Activated naive CD4-positive, alpha-beta T cell treated with anti-CD3 and anti-CD28 coated beads, Interleukin-2, amount 50 U/mL, for 72 hours (primary cell): ENCODE data around the gene LRTM2. TPM values are rescaled to one million over a fixed set of nuclear protein-coding genes. Genes with fewer than 3 reads are reported as not detected.
A peak's percentile ranks its signal among the peaks of the same experiment; 100 is the strongest.

Experiments used
- ATAC-seq, 2 donors: fragments of 150-1000 bp; cut with Tn5 transposase; 2 replicates each; pipeline ENCODE4 v1.10.0; 2021; ENCODE audit warnings: mild to moderate bottlenecking in 2 of 2, moderate library complexity in 2 of 2
- DNase-seq, 2 donors: peaks; one replicate each; pipeline ENCODE4 v3.0.0; 2021 to 2022; ENCODE audit warnings: low spot score in 2 of 2
- H3K27ac Mint-ChIP-seq, 2 donors: one replicate each; pipeline ENCODE4 v1.8.0; 2022; ENCODE audit warnings: mild to moderate bottlenecking in 2 of 2, mixed read lengths in 2 of 2
- H3K36me3 Mint-ChIP-seq, 2 donors: one replicate each; pipeline ENCODE4 v1.8.0; 2022; ENCODE audit warnings: mixed read lengths in 2 of 2
- H3K9me3 Mint-ChIP-seq, 2 donors: one replicate each; pipeline ENCODE4 v1.8.0; 2022; ENCODE audit warnings: mixed read lengths in 2 of 2
- total RNA-seq, 2 donors: library from RNA; stranded (reverse); gene quantifications; one replicate each; pipeline ENCODE4 v1.2.3, GENCODE V29; 2022

Gene LRTM2
- total RNA-seq, 2 donors from 2014 or later: not detected

DNA sequence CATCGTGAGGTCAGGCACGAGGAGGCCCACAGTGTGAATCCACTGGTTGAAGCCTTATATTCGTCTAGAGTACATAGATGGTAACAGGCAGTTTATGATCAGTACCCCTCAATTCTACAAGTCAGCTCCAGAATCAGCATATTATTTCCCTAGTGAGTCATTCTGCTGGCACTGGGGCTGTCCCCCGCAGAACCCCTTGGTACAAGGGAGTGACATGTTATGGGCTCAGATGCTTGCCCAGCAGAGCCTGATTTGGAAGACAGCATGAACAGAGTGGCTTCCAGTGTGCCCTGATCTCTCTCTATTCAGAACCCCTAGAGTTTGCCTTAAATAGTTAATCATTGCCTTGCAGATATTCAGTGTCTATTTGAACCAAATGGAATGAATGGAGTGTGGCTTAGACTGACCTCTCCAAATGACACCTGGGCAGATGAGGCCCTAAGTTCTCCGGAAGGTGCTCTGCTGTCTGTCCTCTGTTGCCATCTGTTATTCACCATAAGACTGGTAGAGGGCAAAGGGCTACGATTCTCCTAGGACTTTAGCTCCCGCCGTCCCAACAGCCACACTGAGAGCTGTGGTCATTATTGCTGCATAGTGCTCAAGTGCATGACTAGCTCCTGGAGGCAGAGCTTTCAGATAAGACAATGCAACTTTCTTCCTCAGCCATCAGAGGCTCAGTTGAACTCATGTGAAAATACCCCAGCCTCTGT is 57.0 kb downstream of the LRTM2 start:
- ATAC-seq (peak in 1 of 2 donors; percentile 72), DNase-seq (no peak)
- Mint-ChIP-seq H3K27ac (no peak overlapping the region), H3K36me3 (no peaks in the 10 kb centered on the region), H3K9me3 (no peaks in the 10 kb centered on the region)

DNA sequence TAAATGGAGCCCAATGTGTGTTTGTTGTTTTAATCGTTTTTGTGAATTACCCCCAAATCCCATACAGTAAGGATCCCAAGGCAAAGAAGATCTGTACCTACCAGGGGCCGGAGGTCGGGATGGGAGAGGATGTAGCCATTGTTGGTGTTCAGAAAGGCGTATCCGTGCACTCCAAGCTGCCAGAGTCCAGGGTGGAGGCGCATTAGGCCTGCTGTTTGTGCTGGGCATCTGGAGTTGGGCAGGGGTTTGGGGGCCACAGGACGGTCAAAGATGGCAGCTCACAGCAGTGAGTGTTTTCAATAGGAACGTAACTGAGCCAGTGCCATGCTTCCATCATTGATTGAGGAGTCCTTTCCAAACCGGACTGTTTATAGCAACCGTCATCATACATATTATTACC is 57.8 kb downstream of the LRTM2 start:
- ATAC-seq: no peak
- DNase-seq: no peak
- Mint-ChIP-seq H3K36me3 (no peaks in the 10 kb centered on the region), H3K27ac (no peak overlapping the region), H3K9me3 (no peaks in the 10 kb centered on the region)

GRCh38 chr12:1878695-1879094 is 58.3 kb downstream of the LRTM2 start:
- ATAC-seq (no peak), DNase-seq (no peak)
- Mint-ChIP-seq H3K27ac (no peak overlapping the region), H3K36me3 (no peaks in the 10 kb centered on the region), H3K9me3 (no peaks in the 10 kb centered on the region)

DNA sequence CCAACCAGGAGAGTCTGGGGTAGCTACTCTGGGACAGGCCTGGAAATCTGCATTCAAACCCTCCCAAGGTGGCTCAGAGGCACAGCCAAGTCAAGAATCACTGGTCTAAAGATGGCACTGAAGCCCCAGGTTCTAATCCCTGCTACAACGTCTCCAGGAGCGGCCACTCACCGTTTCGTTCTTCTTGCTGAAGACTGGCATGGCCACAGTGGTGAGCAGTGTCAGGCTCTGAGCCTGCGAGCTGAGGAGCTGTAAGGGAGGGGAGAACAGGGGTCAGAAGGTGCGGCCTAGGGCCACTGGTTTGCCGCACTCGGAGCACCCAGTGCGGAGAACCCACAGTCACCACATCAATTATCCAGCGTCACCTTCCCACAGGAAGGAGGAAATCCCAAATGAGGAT is 59.3 kb downstream of the LRTM2 start:
- Mint-ChIP-seq H3K27ac (no peak overlapping the region), H3K9me3 (no peaks in the 10 kb centered on the region), H3K36me3 (no peaks in the 10 kb centered on the region)
- ATAC-seq (no peak), DNase-seq (no peak)

DNA sequence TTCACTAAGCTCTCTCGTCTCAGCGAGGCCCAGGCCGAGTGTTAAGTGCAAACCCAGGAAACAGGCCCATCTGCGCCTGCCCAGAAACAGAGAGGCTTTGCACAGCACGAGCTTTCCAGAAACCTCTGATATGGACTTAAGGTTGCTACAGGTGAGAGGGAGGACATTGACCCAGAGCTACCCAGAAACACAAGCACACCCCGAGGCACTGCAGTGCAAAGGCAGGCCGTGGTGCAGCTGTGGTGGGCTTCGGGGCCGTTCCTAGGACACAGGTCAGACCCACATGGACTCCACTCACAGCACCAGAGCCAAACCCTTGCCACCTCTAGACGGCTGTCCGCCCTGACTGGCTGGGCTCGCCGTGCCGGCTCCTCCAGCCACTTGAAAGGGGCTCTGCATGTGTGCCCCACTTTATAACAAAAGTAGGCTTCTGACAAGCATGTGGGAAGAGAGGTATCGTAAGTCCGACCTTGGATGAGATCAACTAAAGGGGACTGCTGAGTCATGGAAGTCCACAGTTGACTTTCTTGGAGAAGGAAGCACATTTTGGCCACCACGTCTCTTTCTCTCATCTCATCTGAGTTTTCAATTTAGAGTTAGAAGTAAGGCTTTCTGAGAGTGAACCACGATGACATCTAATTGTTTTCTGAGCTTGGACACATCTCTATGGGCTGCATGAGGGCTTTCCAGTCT is 59.9 kb downstream of the LRTM2 start:
- Mint-ChIP-seq H3K27ac (peak overlapping the region in 1 of 2 donors; percentile 67), H3K36me3 (no peaks in the 10 kb centered on the region), H3K9me3 (no peaks in the 10 kb centered on the region)
- no peak for ATAC-seq
- DNase-seq: no peak

DNA sequence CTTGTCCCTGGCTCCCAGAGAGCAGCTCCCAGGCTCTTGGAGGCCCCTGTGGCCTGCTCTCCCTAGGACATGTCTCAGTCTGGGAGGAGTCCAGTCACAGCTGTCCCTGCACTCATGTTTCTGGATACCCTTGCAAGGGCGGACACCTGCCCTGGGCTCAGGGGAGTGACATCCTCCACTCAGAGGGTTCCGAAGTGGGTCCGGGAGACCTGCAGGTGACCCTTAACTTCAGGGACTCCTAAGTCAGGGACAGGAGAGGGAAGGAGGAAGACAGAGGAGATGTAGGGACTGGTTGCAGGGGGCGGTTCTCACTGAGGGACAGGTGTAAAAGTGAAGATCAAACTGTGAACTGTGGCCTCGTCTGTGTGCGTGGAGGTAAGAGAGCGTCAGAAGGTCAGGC is 60.5 kb downstream of the LRTM2 start:
- no peak overlapping the region for H3K27ac Mint-ChIP-seq
- ATAC-seq (no peak), DNase-seq (no peak)
- H3K9me3 Mint-ChIP-seq: no peaks in the 10 kb centered on the region
- H3K36me3 Mint-ChIP-seq: no peaks in the 10 kb centered on the region

GRCh38 chr12:1881301-1881700 is 60.9 kb downstream of the LRTM2 start:
- Mint-ChIP-seq H3K27ac (no peak overlapping the region), H3K36me3 (no peaks in the 10 kb centered on the region), H3K9me3 (no peaks in the 10 kb centered on the region)
- no peak for DNase-seq
- no peak for ATAC-seq

DNA sequence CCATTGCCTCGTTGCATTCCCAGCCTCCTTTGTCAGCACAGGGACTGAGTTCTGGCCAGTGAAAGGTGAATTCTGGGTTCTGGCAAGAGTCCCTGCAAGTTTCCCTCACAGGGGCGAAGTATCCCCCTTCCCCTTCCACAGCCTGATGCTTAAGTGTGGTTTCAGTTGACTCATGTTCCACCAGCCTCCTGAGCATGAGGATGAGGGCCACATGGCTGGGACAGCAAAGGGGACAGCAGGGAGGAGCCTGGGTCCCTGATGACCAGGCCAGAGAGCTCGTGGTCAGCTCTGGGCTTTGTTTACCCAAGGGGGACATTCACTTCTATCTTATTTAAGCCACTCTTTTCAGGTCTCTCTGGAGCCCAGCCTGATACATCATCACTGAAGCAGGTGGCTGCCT is 61.6 kb downstream of the LRTM2 start:
- H3K27ac Mint-ChIP-seq: no peak overlapping the region
- no peaks in the 10 kb centered on the region for H3K9me3 Mint-ChIP-seq
- no peaks in the 10 kb centered on the region for H3K36me3 Mint-ChIP-seq
- ATAC-seq (no peak), DNase-seq (no peak)

DNA sequence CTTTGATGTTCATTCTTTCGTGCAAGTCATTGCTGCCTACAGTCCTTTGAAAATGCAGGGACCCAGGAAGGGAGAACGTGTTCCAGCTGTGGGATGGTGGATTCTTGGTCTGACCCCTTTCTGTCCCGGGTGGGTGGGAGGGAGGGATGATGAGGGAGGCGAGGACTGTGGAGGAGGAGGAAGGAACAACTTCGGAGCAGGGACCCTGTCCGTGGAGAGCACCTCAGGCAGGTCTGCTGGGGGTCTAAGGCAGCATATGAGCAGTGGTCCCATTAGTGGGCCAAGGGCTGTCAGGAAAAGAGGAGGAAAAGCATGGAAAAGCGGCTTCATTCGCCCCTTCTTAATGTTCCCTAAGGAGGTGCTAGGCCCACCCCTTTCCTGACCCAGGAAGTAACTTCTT is 62.0 kb downstream of the LRTM2 start:
- ATAC-seq: no peak
- H3K27ac Mint-ChIP-seq: no peak overlapping the region
- H3K36me3 Mint-ChIP-seq: no peaks in the 10 kb centered on the region
- DNase-seq: no peak
- H3K9me3 Mint-ChIP-seq: no peaks in the 10 kb centered on the region

DNA sequence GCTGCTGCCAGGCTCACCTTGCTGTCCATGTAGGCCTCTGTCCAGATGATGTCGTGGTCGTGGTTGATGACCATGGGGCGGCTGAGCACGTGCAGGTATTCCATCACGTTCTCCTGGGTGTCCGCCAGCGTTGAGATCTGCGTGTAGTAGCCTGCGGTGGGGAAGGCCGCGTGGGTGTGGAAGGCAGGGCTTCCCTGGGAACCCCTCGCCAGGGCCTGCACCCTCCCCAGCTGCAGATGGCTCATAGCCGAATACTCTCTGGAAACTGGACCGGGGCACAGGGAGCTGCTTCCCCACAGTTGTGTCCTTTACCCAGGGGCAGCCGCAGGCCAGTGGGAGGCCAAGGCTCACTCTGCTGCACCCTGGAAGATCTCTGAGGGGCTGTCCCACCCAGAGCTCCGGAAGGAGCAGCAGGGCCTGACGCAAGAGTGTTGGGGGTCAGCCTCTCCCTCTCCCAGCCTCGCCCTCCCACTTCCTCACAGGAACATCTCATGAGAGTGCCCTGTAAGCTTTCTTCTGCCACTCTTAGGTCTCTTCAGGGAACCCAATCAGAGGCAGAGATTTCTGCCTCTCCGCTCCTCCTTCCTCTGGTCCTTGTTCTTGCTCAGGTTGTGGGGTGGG is 62.6 kb downstream of the LRTM2 start:
- Mint-ChIP-seq H3K9me3 (no peaks in the 10 kb centered on the region), H3K27ac (peak overlapping the region in 1 of 2 donors; percentile 30), H3K36me3 (no peaks in the 10 kb centered on the region)
- ATAC-seq (no peak), DNase-seq (no peak)

GRCh38 chr12:1883513-1883912 is 63.1 kb downstream of the LRTM2 start:
- H3K27ac Mint-ChIP-seq: peak overlapping the region in 1 of 2 donors; percentile 30
- DNase-seq: no peak
- no peak for ATAC-seq
- H3K36me3 Mint-ChIP-seq: peaks cover 0 to 5% of the 10 kb centered on the region in 2 donors
- H3K9me3 Mint-ChIP-seq: no peaks in the 10 kb centered on the region

DNA sequence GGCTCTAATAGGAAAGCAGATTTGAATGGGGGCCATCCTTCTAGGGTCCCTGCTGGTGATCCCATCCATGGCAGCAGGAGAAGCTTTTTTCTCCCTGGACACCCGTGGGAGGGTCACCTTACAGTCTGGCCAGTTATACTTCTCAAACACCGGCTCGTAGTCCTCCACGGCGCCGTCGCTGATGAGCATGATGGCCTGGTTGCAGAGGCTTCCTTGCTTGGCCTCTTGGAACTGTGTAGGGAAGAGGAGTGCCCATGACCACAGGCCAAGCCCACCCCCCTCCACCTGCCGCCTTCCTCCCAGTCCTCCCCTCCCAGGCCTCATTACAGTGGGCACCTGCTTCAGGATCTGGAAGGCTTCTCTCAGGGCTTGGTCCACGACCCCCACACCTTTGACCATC is 64.3 kb downstream of the LRTM2 start:
- peaks cover 0 to 12% of the 10 kb centered on the region in 2 donors for H3K36me3 Mint-ChIP-seq
- ATAC-seq (no peak), DNase-seq (no peak)
- no peaks in the 10 kb centered on the region for H3K9me3 Mint-ChIP-seq
- no peak overlapping the region for H3K27ac Mint-ChIP-seq

GRCh38 chr12:1885082-1885596 is 64.8 kb downstream of the LRTM2 start:
- Mint-ChIP-seq H3K9me3 (no peaks in the 10 kb centered on the region), H3K36me3 (peaks cover 0 to 12% of the 10 kb centered on the region in 2 donors), H3K27ac (no peak overlapping the region)
- DNase-seq (no peak), ATAC-seq (no peak)

GRCh38 chr12:1885599-1886245 is 65.4 kb downstream of the LRTM2 start:
- no peak for DNase-seq
- Mint-ChIP-seq H3K36me3 (peaks cover 0 to 12% of the 10 kb centered on the region in 2 donors), H3K27ac (no peak overlapping the region), H3K9me3 (peaks cover 0 to under 1% of the 10 kb centered on the region in 2 donors)
- ATAC-seq: no peak
